Measurements from ENCODE around the gene LGALS3.

- TF ChIP-seq, protein P1, sequence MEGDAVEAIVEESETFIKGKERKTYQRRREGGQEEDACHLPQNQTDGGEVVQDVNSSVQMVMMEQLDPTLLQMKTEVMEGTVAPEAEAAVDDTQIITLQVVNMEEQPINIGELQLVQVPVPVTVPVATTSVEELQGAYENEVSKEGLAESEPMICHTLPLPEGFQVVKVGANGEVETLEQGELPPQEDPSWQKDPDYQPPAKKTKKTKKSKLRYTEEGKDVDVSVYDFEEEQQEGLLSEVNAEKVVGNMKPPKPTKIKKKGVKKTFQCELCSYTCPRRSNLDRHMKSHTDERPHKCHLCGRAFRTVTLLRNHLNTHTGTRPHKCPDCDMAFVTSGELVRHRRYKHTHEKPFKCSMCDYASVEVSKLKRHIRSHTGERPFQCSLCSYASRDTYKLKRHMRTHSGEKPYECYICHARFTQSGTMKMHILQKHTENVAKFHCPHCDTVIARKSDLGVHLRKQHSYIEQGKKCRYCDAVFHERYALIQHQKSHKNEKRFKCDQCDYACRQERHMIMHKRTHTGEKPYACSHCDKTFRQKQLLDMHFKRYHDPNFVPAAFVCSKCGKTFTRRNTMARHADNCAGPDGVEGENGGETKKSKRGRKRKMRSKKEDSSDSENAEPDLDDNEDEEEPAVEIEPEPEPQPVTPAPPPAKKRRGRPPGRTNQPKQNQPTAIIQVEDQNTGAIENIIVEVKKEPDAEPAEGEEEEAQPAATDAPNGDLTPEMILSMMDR (tag by site-specific recombination; IDR thresholded peaks at IDR 0.05), result no peak
- no peak for TF ChIP-seq RBAK (tag by site-specific recombination; IDR thresholded peaks at IDR 0.05)
- no peak for TF ChIP-seq ZNF324 (tag by site-specific recombination; IDR thresholded peaks at IDR 0.05)
- TF ChIP-seq, protein P2, sequence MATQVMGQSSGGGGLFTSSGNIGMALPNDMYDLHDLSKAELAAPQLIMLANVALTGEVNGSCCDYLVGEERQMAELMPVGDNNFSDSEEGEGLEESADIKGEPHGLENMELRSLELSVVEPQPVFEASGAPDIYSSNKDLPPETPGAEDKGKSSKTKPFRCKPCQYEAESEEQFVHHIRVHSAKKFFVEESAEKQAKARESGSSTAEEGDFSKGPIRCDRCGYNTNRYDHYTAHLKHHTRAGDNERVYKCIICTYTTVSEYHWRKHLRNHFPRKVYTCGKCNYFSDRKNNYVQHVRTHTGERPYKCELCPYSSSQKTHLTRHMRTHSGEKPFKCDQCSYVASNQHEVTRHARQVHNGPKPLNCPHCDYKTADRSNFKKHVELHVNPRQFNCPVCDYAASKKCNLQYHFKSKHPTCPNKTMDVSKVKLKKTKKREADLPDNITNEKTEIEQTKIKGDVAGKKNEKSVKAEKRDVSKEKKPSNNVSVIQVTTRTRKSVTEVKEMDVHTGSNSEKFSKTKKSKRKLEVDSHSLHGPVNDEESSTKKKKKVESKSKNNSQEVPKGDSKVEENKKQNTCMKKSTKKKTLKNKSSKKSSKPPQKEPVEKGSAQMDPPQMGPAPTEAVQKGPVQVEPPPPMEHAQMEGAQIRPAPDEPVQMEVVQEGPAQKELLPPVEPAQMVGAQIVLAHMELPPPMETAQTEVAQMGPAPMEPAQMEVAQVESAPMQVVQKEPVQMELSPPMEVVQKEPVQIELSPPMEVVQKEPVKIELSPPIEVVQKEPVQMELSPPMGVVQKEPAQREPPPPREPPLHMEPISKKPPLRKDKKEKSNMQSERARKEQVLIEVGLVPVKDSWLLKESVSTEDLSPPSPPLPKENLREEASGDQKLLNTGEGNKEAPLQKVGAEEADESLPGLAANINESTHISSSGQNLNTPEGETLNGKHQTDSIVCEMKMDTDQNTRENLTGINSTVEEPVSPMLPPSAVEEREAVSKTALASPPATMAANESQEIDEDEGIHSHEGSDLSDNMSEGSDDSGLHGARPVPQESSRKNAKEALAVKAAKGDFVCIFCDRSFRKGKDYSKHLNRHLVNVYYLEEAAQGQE (tag by site-specific recombination; IDR thresholded peaks at IDR 0.05), result no peak
- TF ChIP-seq, protein P3, sequence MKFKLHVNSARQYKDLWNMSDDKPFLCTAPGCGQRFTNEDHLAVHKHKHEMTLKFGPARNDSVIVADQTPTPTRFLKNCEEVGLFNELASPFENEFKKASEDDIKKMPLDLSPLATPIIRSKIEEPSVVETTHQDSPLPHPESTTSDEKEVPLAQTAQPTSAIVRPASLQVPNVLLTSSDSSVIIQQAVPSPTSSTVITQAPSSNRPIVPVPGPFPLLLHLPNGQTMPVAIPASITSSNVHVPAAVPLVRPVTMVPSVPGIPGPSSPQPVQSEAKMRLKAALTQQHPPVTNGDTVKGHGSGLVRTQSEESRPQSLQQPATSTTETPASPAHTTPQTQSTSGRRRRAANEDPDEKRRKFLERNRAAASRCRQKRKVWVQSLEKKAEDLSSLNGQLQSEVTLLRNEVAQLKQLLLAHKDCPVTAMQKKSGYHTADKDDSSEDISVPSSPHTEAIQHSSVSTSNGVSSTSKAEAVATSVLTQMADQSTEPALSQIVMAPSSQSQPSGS (tag by site-specific recombination; IDR thresholded peaks at IDR 0.05; ENCODE audit: low read depth), result no peak
- no peak for TF ChIP-seq KLF10 (tag by site-specific recombination; IDR thresholded peaks at IDR 0.05)
- TF ChIP-seq TSHZ1 (tag by site-specific recombination; IDR thresholded peaks at IDR 0.05; ENCODE audit: borderline replicate concordance), result no peak
- TF ChIP-seq ZEB2 (tag by site-specific recombination; IDR thresholded peaks at IDR 0.05), result no peak
- TF ChIP-seq ZNF792 (tag by site-specific recombination; IDR thresholded peaks at IDR 0.05), result no peak
- no peak for TF ChIP-seq HOXC10 (CRISPR knock-in tag; IDR thresholded peaks at IDR 0.05)
- TF ChIP-seq ZBTB8A (tag by site-specific recombination; IDR thresholded peaks at IDR 0.05), result no peak
- no peak for TF ChIP-seq ZBTB49 (tag by site-specific recombination; IDR thresholded peaks at IDR 0.05; ENCODE audit: low read depth)
- no peak for TF ChIP-seq ZNF138 (tag by site-specific recombination; IDR thresholded peaks at IDR 0.05; ENCODE audit: borderline replicate concordance)
These were observed 61.8 kb downstream of the LGALS3 start for GRCh38 chr14:55190906-55191202.

Measured in HEK293 (cell line).